ENCODE data around the gene RAB27A. TPM values are rescaled to one million over a fixed set of nuclear protein-coding genes. Genes with fewer than 3 reads are reported as not detected.
A peak's percentile ranks its signal among the peaks of the same experiment; 100 is the strongest.

The RAB27A gene
- total and polyA plus RNA-seq, 2 donors (not counting 3 experiments of a cell fraction or from before 2014, with no cell fraction given) = 7.3 to 30.9 TPM

- dilution Hi-C loops (cut with MboI; ENCODE audit: extremely low pct_ligation_motif_present, low sequenced_read_pairs) = no loop called here
- no peak overlapping the region for H3K4me2 ChIP-seq (ENCODE audit: insufficient read depth, low read length)
- no TSS peak for BruUV-seq (replicated peaks)
Measured at GRCh38 chr15:55320963-55321362, 31.4 kb upstream of the RAB27A start.

GRCh38 chr15:55320238-55320550, 30.6 kb upstream of the RAB27A start:
- intact Hi-C loops (cut with micrococcal nuclease) = no loop called here
- Histone ChIP-seq H2AFZ (ENCODE audit: low read depth, low read length) (no peak overlapping the region), H3K27ac (ENCODE audit: insufficient read depth, low read depth, low read length) (no peak overlapping the region), H3K9ac (replicated peaks; ENCODE audit: extremely low read depth, insufficient read depth, low read length) (no peak overlapping the region), H3K9me1 (replicated peaks; ENCODE audit: control insufficient read depth, extremely low read depth, insufficient read depth, low read length) (no peaks in the 10 kb centered on the region), H3K36me3 (ENCODE audit: control insufficient read depth in 2 of 2, extremely low read depth in 1 of 2, insufficient read depth in 2 of 2, low read length in 2 of 2) (no peaks in the 10 kb centered on the region), H3K4me2 (ENCODE audit: insufficient read depth, low read length) (peak overlapping the region; percentile 72), H3K79me2 (ENCODE audit: control insufficient read depth, insufficient read depth, low read length) (peaks cover 11% of the 10 kb centered on the region), H4K20me1 (replicated peaks; ENCODE audit: control insufficient read depth, extremely low read depth, insufficient read depth, low read length) (no peaks in the 10 kb centered on the region), H3K9me3 (replicated peaks; ENCODE audit: control insufficient read depth, insufficient read depth, low read length) (no peaks in the 10 kb centered on the region), H3K4me1 (ENCODE audit: control insufficient read depth, extremely low read depth, insufficient read depth, low read length) (peaks cover 9% of the 10 kb centered on the region), H3K27me3 (ENCODE audit: control insufficient read depth in 2 of 2, insufficient read depth in 2 of 2, low read length in 2 of 2) (no peaks in the 10 kb centered on the region), H3K4me3 (replicated peaks in 1 of 3; ENCODE audit: insufficient read depth in 1 of 3, low read depth in 1 of 3, low read length in 3 of 3) (no peak overlapping the region)
- CTCF ChIA-PET = interaction anchor here (3.1 kb wide), 1 partner anchor 119 kb away, joined by 17 read pairs; no protein-coding TSS in a partner anchor
- TF ChIP-seq POLR2A (IDR thresholded peaks at IDR 0.05; ENCODE audit: low read depth, low read length) = no peak
- TF ChIP-seq EZH2 (IDR thresholded peaks at IDR 0.05; ENCODE audit: borderline replicate concordance, low read depth, low read length, severe bottlenecking) = no peak
- no peak for TF ChIP-seq GATA2 (IDR thresholded peaks at IDR 0.05; ENCODE audit: insufficient read depth, insufficient read length, low read depth, low read length)
- no peak for TF ChIP-seq CTCF (IDR thresholded peaks at IDR 0.05; ENCODE audit: extremely low read depth in 1 of 2, insufficient read depth in 1 of 2, low read depth in 1 of 2, low read length in 2 of 2)
- no peak for TF ChIP-seq MAX (IDR thresholded peaks at IDR 0.05; ENCODE audit: insufficient read depth, insufficient read length)
- no peak for TF ChIP-seq JUN (IDR thresholded peaks at IDR 0.05; ENCODE audit: borderline replicate concordance, insufficient read depth, insufficient read length, low read depth)
- TF ChIP-seq POLR2AphosphoS5 (IDR thresholded peaks at IDR 0.05; ENCODE audit: insufficient read depth, low read depth, low read length) = no peak
- no peak for TF ChIP-seq MYC (IDR thresholded peaks at IDR 0.05; ENCODE audit: low read depth, low read length)
- no peak for TF ChIP-seq FOS (IDR thresholded peaks at IDR 0.05; ENCODE audit: borderline replicate concordance, insufficient read depth, low read length)
- no peak for FAIRE-seq
- dilution Hi-C loops (cut with MboI; ENCODE audit: extremely low pct_ligation_motif_present, low sequenced_read_pairs) = no loop called here
- DNase-seq (ENCODE audit: low read depth, low spot score) = peak; percentile 4
- POLR2A ChIA-PET = no interaction called here
- BruUV-seq (replicated peaks) = no TSS peak

More at GRCh38 chr15:55320963-55321362, 31.4 kb upstream of the RAB27A start:
- DNase-seq (ENCODE audit: low read depth, low spot score) (no peak), FAIRE-seq (no peak)
- TF ChIP-seq FOS (IDR thresholded peaks at IDR 0.05; ENCODE audit: borderline replicate concordance, insufficient read depth, low read length) = no peak
- no peak for TF ChIP-seq POLR2AphosphoS5 (IDR thresholded peaks at IDR 0.05; ENCODE audit: insufficient read depth, low read depth, low read length)
- no peak for TF ChIP-seq MYC (IDR thresholded peaks at IDR 0.05; ENCODE audit: low read depth, low read length)
- TF ChIP-seq MAX (IDR thresholded peaks at IDR 0.05; ENCODE audit: insufficient read depth, insufficient read length) = no peak
- TF ChIP-seq GATA2 (IDR thresholded peaks at IDR 0.05; ENCODE audit: insufficient read depth, insufficient read length, low read depth, low read length) = no peak
- no peak for TF ChIP-seq POLR2A (IDR thresholded peaks at IDR 0.05; ENCODE audit: low read depth, low read length)
- CTCF ChIA-PET = no interaction called here
- Histone ChIP-seq H4K20me1 (replicated peaks; ENCODE audit: control insufficient read depth, extremely low read depth, insufficient read depth, low read length) (no peaks in the 10 kb centered on the region), H3K36me3 (ENCODE audit: control insufficient read depth in 2 of 2, extremely low read depth in 1 of 2, insufficient read depth in 2 of 2, low read length in 2 of 2) (no peaks in the 10 kb centered on the region), H3K9me3 (replicated peaks; ENCODE audit: control insufficient read depth, insufficient read depth, low read length) (no peaks in the 10 kb centered on the region), H2AFZ (ENCODE audit: low read depth, low read length) (no peak overlapping the region), H3K4me1 (ENCODE audit: control insufficient read depth, extremely low read depth, insufficient read depth, low read length) (peaks cover 9% of the 10 kb centered on the region), H3K79me2 (ENCODE audit: control insufficient read depth, insufficient read depth, low read length) (peaks cover 11% of the 10 kb centered on the region), H3K4me3 (replicated peaks in 1 of 3; ENCODE audit: insufficient read depth in 1 of 3, low read depth in 1 of 3, low read length in 3 of 3) (no peak overlapping the region), H3K27me3 (ENCODE audit: control insufficient read depth in 2 of 2, insufficient read depth in 2 of 2, low read length in 2 of 2) (no peaks in the 10 kb centered on the region), H3K27ac (ENCODE audit: insufficient read depth, low read depth, low read length) (no peak overlapping the region), H3K9ac (replicated peaks; ENCODE audit: extremely low read depth, insufficient read depth, low read length) (no peak overlapping the region), H3K9me1 (replicated peaks; ENCODE audit: control insufficient read depth, extremely low read depth, insufficient read depth, low read length) (no peaks in the 10 kb centered on the region)
- POLR2A ChIA-PET = no interaction called here
- intact Hi-C loops (cut with micrococcal nuclease) = no loop called here
